Ovary (tissue), 1 donor: ENCODE measurements around the gene ZNF106.

Experiments used
- EP300 ChIP-seq: sonication (generic); formaldehyde crosslinking; IDR thresholded peaks from one replicate; pipeline ENCODE4 v1.6.1; 2017; ENCODE audit warnings: antibody characterized with exemption
- POLR2A ChIP-seq: fragments of 450-650 bp; IDR thresholded peaks from one replicate; pipeline ENCODE4 v1.6.1; 2017; ENCODE audit warnings: antibody characterized with exemption, mild to moderate bottlenecking, moderate library complexity

GRCh38 chr15:42453826-42454225 is 37.1 kb downstream of the ZNF106 start:
- no peak for TF ChIP-seq EP300
- TF ChIP-seq POLR2A = no peak
